Neutrophil (primary cell): ENCODE results near the gene AGAP1.

Experiments used
- H3K27ac ChIP-seq: fragments of 200-600 bp; sonication (generic); 2 replicates; pipeline ENCODE4 v1.5.1; 2016; ENCODE audit warnings: mild to moderate bottlenecking, moderate library complexity
- H3K27me3 ChIP-seq: fragments of 200-600 bp; sonication (generic); 2 replicates; pipeline ENCODE4 v1.6.0; 2016; ENCODE audit warnings: mild to moderate bottlenecking
- H3K36me3 ChIP-seq: fragments of 200-600 bp; sonication (generic); 2 replicates; pipeline ENCODE4 v1.5.1; 2017
- H3K4me1 ChIP-seq, 2 experiments: fragments of 200-600 bp in 1 of 2; sonication (generic) in 1 of 2; 1 replicate in 1 of 2; 2 replicates in 1 of 2; pipeline versions ENCODE4 v1.5.1 to v1.6.1; 2013 to 2016; ENCODE audit warnings: low read depth in 1 of 2, low read length in 1 of 2, mild to moderate bottlenecking in 1 of 2, moderate library complexity in 1 of 2; ENCODE audit not compliant: control insufficient read depth in 1 of 2, insufficient read depth in 1 of 2
- H3K4me3 ChIP-seq, 2 experiments: fragments of 200-600 bp in 1 of 2; sonication (generic) in 1 of 2; 1 replicate in 1 of 2; 2 replicates in 1 of 2; pipeline ENCODE4 v1.5.1; 2013 to 2016; ENCODE audit warnings: low read depth in 1 of 2, low read length in 1 of 2, mild to moderate bottlenecking in 1 of 2, moderate library complexity in 1 of 2
- H3K9me3 ChIP-seq: fragments of 200-600 bp; sonication (generic); 2 replicates; pipeline ENCODE4 v1.5.1; 2016
- TF ChIP-seq, protein P1 (sequence below): fragments of 200-600 bp; sonication (generic); IDR thresholded peaks from 2 replicates; pipeline ENCODE4 v1.5.1; 2016; ENCODE audit warnings: antibody characterized with exemption

Gene AGAP1

DNA sequence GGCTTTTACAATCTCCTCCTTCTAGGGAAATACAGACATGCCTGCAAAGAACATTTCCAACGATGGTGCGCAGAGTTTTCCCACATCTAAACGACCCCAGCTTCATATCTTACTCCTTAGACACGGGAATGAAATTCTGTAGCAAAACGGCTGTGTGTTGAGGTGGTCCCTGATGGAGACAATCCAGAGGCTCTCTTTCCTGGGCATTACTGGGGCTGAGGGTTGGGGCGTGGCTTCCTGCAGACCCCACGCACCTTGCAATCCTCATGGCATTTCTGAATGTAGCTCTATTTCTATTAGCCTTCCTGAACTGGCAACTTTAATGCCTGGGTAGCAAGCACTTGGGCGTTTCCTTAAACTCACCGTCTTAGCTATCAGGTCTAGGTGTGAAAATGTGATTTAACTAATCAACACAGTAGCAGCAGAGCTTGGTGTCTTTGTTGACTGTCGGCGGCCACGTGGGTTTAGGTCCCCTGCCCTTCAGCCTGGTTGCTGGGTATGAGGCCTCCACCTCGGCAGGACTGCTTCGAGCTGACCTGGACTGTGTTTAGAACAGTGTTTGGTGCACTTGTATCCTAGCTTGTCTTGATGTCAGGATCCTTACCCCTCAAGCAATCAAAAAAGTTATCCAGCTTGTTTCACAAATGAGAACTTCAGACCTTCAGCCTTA, 431.5 kb downstream of the AGAP1 start:
- H3K27ac ChIP-seq, result no peak overlapping the region
- no peaks in the 10 kb centered on the region for H3K36me3 ChIP-seq
- no peak overlapping the region for H3K4me3 ChIP-seq
- no peaks in the 10 kb centered on the region for H3K27me3 ChIP-seq
- no peaks in the 10 kb centered on the region for H3K4me1 ChIP-seq
- no peaks in the 10 kb centered on the region for H3K9me3 ChIP-seq
- TF ChIP-seq, protein P1, sequence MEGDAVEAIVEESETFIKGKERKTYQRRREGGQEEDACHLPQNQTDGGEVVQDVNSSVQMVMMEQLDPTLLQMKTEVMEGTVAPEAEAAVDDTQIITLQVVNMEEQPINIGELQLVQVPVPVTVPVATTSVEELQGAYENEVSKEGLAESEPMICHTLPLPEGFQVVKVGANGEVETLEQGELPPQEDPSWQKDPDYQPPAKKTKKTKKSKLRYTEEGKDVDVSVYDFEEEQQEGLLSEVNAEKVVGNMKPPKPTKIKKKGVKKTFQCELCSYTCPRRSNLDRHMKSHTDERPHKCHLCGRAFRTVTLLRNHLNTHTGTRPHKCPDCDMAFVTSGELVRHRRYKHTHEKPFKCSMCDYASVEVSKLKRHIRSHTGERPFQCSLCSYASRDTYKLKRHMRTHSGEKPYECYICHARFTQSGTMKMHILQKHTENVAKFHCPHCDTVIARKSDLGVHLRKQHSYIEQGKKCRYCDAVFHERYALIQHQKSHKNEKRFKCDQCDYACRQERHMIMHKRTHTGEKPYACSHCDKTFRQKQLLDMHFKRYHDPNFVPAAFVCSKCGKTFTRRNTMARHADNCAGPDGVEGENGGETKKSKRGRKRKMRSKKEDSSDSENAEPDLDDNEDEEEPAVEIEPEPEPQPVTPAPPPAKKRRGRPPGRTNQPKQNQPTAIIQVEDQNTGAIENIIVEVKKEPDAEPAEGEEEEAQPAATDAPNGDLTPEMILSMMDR, result no peak

DNA sequence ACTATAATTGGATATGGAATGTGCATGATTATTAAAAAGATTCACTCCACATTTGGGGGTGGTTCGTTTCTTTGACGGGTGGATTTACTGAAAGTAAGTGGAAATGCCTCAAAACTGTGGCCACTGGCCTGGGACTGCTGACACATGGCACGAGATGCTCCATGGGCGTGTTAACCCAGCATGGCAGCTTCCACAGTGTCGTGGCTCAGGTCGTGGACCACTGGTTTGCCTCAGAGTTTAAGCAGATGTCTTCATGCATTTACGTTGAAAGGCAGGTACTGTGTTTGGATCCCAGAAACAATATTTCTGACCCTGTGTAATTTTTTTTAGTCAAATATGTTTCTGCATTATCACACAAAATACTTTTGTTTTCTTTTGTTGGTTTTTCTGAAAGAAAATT, 432.4 kb downstream of the AGAP1 start:
- H3K4me3 ChIP-seq, result no peak overlapping the region
- no peaks in the 10 kb centered on the region for H3K9me3 ChIP-seq
- H3K36me3 ChIP-seq, result no peaks in the 10 kb centered on the region
- H3K27me3 ChIP-seq, result no peaks in the 10 kb centered on the region
- H3K4me1 ChIP-seq, result no peaks in the 10 kb centered on the region
- TF ChIP-seq, protein P1, result no peak
- no peak overlapping the region for H3K27ac ChIP-seq

DNA sequence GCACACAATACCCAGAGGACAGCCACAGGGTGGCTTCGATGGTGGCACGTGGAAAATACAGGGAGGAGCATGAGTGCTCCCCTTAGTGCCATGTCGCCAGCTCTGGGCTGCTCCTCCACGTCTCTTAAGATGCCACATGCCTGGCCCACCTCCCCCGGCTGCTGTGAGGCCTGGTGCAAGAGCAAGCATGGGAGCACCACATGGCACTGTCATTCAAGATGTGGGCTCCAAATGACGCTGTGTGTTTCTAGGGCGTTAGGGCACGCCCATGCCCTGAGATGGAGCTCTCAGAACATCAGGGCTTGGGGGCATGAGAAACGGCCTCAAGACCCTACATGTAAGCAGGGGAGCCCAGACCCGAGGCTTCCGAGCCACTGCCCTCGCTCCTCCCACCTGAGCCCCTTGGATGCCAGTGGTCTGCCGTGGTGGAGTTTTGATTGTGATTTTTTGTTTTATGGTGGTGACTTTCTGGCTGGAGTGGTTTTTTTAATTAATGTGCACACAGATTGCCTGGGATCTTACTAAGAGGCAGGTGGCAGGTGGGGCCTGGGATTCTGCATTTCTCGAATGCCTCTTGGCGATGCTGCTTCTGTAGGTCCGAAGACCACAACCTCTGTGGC, 435.0 kb downstream of the AGAP1 start:
- no peak overlapping the region for H3K27ac ChIP-seq
- no peak overlapping the region for H3K4me3 ChIP-seq
- H3K36me3 ChIP-seq, result no peaks in the 10 kb centered on the region
- H3K27me3 ChIP-seq, result no peaks in the 10 kb centered on the region
- TF ChIP-seq, protein P1, result no peak
- no peaks in the 10 kb centered on the region for H3K4me1 ChIP-seq
- no peaks in the 10 kb centered on the region for H3K9me3 ChIP-seq

DNA sequence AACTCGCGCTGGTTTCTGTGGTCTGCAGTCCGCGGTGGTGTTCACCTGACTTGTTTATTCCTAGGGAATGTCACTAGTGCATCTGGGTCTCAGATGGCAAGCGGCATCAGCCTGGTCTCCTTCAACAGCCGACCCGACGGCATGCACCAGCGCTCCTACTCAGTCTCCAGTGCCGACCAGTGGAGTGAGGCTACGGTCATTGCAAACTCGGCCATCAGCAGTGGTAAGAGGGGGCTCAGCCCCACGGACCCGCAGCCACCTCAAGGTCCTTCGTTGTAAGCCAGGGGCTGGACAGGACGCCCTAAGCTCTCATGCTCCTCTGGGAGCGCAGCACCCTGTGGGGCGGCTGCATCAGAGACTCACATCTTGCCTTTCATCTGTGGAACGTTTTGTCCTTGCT, 436.9 kb downstream of the AGAP1 start:
- Histone ChIP-seq H3K27me3 (no peaks in the 10 kb centered on the region), H3K4me3 (no peak overlapping the region), H3K36me3 (no peaks in the 10 kb centered on the region), H3K27ac (no peak overlapping the region), H3K9me3 (no peaks in the 10 kb centered on the region), H3K4me1 (no peaks in the 10 kb centered on the region)
- TF ChIP-seq, protein P1, result no peak

DNA sequence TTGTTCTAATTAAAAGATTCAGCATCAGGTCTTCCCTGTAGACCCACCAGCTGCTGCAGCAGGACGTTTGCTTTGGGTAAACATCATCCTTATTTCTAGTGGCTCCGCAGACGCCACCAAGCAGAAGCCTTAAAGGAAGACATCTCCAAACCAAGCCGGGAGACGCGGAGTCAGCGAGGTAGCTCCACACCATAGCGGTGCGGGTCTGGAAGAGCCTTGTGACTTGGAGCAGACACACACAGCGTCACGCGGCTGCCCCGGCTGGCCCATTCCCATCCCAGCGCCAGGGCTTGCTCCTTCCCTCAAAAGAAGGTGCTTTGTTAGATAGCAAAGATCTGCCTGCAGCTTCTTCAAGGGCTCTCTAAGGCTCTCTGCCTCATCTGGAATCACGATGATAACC, 437.8 kb downstream of the AGAP1 start:
- TF ChIP-seq, protein P1, result no peak
- no peaks in the 10 kb centered on the region for H3K36me3 ChIP-seq
- H3K9me3 ChIP-seq, result no peaks in the 10 kb centered on the region

More for the DNA sequence above, 437.8 kb downstream of the AGAP1 start:
- Histone ChIP-seq H3K27ac (no peak overlapping the region), H3K27me3 (no peaks in the 10 kb centered on the region), H3K4me3 (no peak overlapping the region), H3K4me1 (no peaks in the 10 kb centered on the region)
